Activated CD4-positive, alpha-beta T cell treated with anti-CD3 and anti-CD28 coated beads, Interleukin-2, amount 10 ng/mL, durations not matched to agents 24 days and 14 days (primary cell): Measurements from ENCODE around the gene MBNL3. TPM values are rescaled to one million over a fixed set of nuclear protein-coding genes. Genes with fewer than 3 reads are reported as not detected.

ENCODE experiments used
- DNase-seq: peaks from one replicate; pipeline ENCODE4 v3.0.0; 2022
- H3K27ac Mint-ChIP-seq: one replicate; pipeline ENCODE4 v1.8.0; 2022; ENCODE audit warnings: mild to moderate bottlenecking, mixed read lengths
- H3K27me3 Mint-ChIP-seq: one replicate; pipeline ENCODE4 v1.8.0; 2022; ENCODE audit warnings: mixed read lengths
- H3K36me3 Mint-ChIP-seq: one replicate; pipeline ENCODE4 v1.8.0; 2022; ENCODE audit warnings: low read depth, mild to moderate bottlenecking, mixed read lengths
- H3K4me1 Mint-ChIP-seq: one replicate; pipeline ENCODE4 v1.8.0; 2021; ENCODE audit warnings: mixed read lengths
- H3K4me3 Mint-ChIP-seq: one replicate; pipeline ENCODE4 v1.8.0; 2022; ENCODE audit warnings: mild to moderate bottlenecking, moderate library complexity, mixed read lengths
- H3K9me3 Mint-ChIP-seq: one replicate; pipeline ENCODE4 v1.8.0; 2021; ENCODE audit warnings: mixed read lengths
- intact Hi-C: fragments of 100-400 bp; cut with micrococcal nuclease; formaldehyde crosslinking; loops from one replicate; pipeline ENCODE4 v1.15.1; 2023
- total RNA-seq: library from RNA; stranded (reverse); gene quantifications from 2 replicates; pipeline ENCODE4 v1.2.3, GENCODE V29; 2022

Gene MBNL3
- total RNA-seq, 1 donor from 2014 or later = 12.2 TPM

DNA sequence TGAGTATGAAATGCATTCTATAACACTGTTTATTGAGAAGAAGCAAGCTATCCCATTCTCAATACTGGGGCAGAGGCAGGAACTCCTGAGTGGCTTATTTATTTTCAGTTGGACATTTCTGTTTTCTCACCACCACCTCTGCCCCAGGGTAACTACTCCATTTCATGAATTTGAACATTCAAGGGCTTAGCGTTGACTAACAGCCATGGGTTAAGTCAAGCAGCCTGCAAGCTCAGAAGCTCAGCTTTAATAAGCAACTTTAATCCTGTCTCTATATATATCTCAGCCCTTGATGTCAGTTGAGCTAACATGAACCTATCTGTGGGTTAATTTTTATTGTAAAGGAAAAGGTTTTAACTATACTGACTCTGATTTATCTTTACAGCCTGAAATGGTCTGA lies 93.8 kb downstream of the MBNL3 start:
- no peak overlapping the region for H3K4me3 Mint-ChIP-seq
- intact Hi-C loops = no loop called here
- DNase-seq = no peak
- H3K9me3 Mint-ChIP-seq = no peaks in the 10 kb centered on the region
- no peaks in the 10 kb centered on the region for H3K4me1 Mint-ChIP-seq
- no peaks in the 10 kb centered on the region for H3K36me3 Mint-ChIP-seq
- no peaks in the 10 kb centered on the region for H3K27me3 Mint-ChIP-seq
- no peak overlapping the region for H3K27ac Mint-ChIP-seq

DNA sequence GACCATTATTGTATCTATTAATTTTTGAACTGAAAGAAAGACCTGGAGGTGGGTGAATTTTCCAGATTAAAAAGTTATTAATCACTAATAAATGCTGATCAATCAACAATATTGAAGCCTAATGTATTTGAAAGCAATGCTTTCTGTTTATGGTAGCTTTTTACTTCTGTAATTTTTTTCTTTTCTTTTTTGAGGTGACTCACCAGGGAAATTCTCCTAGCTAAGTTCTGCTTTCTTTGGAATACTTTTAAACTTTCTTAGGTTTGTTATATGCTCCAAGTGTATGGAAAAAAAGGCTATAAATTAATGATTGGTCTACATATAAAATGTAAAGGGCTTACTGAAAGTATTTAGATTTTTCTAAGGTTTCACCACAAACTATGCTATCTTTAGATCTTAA lies 94.2 kb downstream of the MBNL3 start:
- Mint-ChIP-seq H3K27me3 (no peaks in the 10 kb centered on the region), H3K27ac (no peak overlapping the region), H3K4me3 (no peak overlapping the region), H3K4me1 (no peaks in the 10 kb centered on the region), H3K36me3 (no peaks in the 10 kb centered on the region), H3K9me3 (no peaks in the 10 kb centered on the region)
- intact Hi-C loops = no loop called here
- no peak for DNase-seq

DNA sequence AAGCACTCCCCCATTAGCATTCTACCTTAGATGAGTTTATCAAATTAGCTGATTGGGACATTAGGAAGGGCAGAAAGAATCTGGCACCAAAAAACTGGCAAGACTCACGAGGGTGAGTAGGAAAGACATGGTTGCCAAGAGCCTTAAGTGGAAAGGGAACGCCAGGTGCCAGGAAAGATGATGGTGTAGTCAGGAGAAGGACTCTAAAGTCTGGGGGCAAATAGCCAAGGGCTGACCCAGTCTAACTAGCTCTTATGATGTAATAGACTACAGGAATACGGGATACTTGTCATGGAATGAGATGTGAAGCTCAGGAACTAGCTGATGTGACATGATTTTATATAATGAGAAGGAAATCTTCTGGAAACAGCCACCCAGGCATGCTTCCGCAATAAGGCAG lies 94.8 kb downstream of the MBNL3 start:
- H3K4me1 Mint-ChIP-seq = no peaks in the 10 kb centered on the region
- intact Hi-C loops = no loop called here

DNA sequence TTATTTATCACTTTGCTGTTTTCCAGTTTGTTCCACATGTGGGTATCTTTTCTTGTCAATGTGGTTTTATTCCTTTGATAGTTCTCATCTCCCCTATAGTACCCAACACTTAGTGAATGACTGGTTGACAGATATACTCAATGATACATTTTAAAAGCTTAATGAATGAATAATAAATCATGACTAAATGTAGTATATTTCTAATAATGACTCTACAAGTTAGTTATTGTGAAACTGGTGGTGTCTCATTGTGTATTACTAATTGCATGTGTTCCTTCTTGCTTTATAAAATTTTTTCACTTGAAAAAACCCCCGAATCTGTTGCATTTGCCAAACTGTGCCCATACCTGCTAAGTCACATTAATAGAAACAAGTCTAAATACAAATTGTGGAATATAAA lies 95.4 kb downstream of the MBNL3 start:
- Mint-ChIP-seq H3K27me3 (no peaks in the 10 kb centered on the region), H3K9me3 (no peaks in the 10 kb centered on the region), H3K36me3 (no peaks in the 10 kb centered on the region), H3K4me3 (no peak overlapping the region), H3K27ac (no peak overlapping the region), H3K4me1 (no peaks in the 10 kb centered on the region)
- DNase-seq = no peak
- intact Hi-C loops = no loop called here

More for the DNA sequence above, 94.8 kb downstream of the MBNL3 start:
- no peak for DNase-seq
- no peak overlapping the region for H3K27ac Mint-ChIP-seq
- no peaks in the 10 kb centered on the region for H3K27me3 Mint-ChIP-seq
- no peak overlapping the region for H3K4me3 Mint-ChIP-seq
- no peaks in the 10 kb centered on the region for H3K36me3 Mint-ChIP-seq
- H3K9me3 Mint-ChIP-seq = no peaks in the 10 kb centered on the region

DNA sequence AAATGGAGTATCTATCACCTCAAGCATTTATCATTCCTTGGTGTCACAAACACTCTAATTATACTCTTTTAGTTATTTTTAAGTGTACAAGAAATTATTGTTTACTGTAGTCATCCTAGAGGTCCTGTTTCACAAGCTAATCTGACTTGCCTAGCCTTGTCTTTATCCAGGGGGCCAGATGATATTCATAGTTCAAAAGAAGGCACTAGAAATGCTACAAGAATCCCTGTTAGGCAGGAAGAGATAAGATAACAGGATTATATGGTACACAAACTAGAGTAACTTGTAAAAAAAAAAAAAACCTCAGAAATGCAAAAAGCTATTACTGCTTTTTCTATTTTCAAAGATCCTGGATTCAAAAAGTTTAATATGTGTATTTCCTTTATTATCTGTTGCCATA lies 95.8 kb downstream of the MBNL3 start:
- no peak overlapping the region for H3K4me3 Mint-ChIP-seq
- intact Hi-C loops = no loop called here
- no peaks in the 10 kb centered on the region for H3K4me1 Mint-ChIP-seq
- H3K9me3 Mint-ChIP-seq = no peaks in the 10 kb centered on the region
- no peaks in the 10 kb centered on the region for H3K36me3 Mint-ChIP-seq
- H3K27me3 Mint-ChIP-seq = no peaks in the 10 kb centered on the region
- H3K27ac Mint-ChIP-seq = no peak overlapping the region
- no peak for DNase-seq

DNA sequence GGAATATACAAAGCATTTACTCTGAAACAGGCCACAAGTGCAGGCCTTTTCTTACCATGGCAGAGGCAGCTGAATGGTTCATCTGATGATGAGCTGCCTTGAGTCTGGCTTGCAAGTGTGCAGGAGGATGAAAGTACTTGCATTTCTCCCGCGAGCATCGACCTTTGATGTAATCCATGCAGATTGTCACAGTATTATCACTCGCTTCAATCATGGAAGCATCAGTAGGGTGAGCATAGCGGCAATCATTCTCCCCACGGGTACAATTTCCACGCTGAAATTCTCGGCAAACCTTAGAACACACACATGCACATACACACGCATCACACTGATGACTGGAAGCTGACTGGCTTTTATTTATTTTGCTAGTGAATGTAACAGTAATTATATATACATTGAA lies 98.0 kb downstream of the MBNL3 start:
- H3K9me3 Mint-ChIP-seq = no peaks in the 10 kb centered on the region
- intact Hi-C loops = no loop called here
- H3K4me3 Mint-ChIP-seq = no peak overlapping the region
- no peaks in the 10 kb centered on the region for H3K27me3 Mint-ChIP-seq
- no peaks in the 10 kb centered on the region for H3K36me3 Mint-ChIP-seq
- no peaks in the 10 kb centered on the region for H3K4me1 Mint-ChIP-seq
- no peak overlapping the region for H3K27ac Mint-ChIP-seq
- DNase-seq = no peak

DNA sequence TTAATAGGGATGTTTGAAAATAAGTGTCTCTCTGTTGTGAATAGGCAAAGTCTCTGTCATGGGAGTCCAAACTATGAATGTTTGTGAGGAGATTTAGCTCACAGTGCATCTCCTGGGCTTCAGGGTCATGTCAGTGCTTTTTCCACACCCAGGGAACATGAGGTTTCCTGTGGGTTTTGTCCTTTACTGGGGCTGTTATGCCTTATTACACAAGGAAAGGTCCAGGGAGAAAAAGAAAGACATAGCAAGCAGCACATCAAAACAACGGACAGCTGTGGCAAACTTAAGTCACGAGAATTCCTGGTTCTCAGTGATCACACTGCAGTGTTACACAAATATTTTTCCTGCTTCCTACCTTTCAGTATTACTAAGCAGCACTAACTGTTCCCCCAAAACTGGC lies 99.4 kb downstream of the MBNL3 start:
- no peaks in the 10 kb centered on the region for H3K4me1 Mint-ChIP-seq
- no peaks in the 10 kb centered on the region for H3K36me3 Mint-ChIP-seq
- H3K9me3 Mint-ChIP-seq = no peaks in the 10 kb centered on the region
- intact Hi-C loops = no loop called here
- DNase-seq = no peak
- no peak overlapping the region for H3K4me3 Mint-ChIP-seq
- H3K27ac Mint-ChIP-seq = no peak overlapping the region
- H3K27me3 Mint-ChIP-seq = no peaks in the 10 kb centered on the region

DNA sequence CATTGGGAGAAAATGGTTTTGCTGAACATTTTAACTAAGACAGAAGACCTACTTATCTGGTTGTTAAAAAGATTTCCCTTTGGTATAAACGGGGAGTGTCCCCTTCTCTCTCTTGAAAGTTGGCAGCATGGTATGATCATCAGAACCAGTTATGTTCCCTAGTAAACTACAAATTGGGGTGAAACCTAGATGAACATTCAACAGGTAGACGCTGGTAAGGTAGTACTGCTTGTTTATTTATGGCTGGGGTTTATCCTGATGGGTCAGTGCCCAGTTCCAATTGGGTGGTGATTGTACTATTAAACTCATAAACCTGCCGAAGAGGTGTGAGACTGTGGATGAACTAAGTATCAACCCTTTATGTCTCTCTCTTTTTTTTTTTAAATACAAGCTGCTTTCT lies 100.5 kb downstream of the MBNL3 start:
- Mint-ChIP-seq H3K4me1 (no peaks in the 10 kb centered on the region), H3K4me3 (no peak overlapping the region), H3K27me3 (no peaks in the 10 kb centered on the region)

DNA sequence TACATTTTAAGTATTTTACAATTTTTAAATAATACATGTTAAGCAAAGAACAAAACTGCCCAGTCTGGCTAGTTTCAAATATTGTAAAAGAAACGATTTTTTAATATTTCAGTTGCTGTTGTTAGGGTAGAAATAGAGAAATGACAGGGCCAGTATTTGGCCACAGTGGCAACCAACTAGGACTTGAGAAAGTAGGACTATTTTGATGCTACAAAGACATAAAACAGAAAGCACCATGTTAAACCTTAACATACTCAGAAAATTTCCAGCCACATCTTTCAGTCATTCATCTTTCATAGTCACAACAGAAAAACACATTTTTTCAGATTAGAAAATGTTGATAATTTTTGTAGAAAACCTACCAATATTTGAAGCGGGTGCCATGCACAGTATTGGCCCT lies 104.5 kb downstream of the MBNL3 start:
- Mint-ChIP-seq H3K4me3 (no peak overlapping the region), H3K27me3 (no peaks in the 10 kb centered on the region), H3K4me1 (no peaks in the 10 kb centered on the region), H3K27ac (no peak overlapping the region), H3K9me3 (no peaks in the 10 kb centered on the region), H3K36me3 (no peaks in the 10 kb centered on the region)
- intact Hi-C loops = no loop called here
- no peak for DNase-seq

More for the DNA sequence above, 100.5 kb downstream of the MBNL3 start:
- intact Hi-C loops = no loop called here
- Mint-ChIP-seq H3K36me3 (no peaks in the 10 kb centered on the region), H3K9me3 (no peaks in the 10 kb centered on the region), H3K27ac (no peak overlapping the region)
- DNase-seq = no peak

DNA sequence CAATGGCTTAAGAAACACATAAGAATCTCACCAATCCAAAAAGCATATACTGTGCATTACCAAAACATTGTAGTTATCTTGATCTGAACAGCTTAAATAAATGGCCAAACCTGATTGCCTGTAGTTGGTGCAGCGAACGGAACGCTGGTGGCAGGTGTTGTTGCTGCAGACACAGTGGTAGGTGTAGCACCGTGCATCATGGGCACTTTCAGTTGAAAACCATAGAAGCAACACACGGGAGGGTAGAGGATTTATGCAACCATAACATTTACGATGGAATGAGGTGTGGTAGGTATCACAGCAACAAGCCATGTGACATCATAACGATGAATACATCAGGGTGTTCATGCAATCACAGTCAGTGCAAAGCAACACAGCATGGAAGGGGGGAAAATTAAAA lies 106.8 kb downstream of the MBNL3 start:
- intact Hi-C loops = no loop called here
- Mint-ChIP-seq H3K4me1 (no peaks in the 10 kb centered on the region), H3K27me3 (no peaks in the 10 kb centered on the region), H3K27ac (no peak overlapping the region), H3K9me3 (no peaks in the 10 kb centered on the region), H3K36me3 (no peaks in the 10 kb centered on the region), H3K4me3 (no peak overlapping the region)
- no peak for DNase-seq

DNA sequence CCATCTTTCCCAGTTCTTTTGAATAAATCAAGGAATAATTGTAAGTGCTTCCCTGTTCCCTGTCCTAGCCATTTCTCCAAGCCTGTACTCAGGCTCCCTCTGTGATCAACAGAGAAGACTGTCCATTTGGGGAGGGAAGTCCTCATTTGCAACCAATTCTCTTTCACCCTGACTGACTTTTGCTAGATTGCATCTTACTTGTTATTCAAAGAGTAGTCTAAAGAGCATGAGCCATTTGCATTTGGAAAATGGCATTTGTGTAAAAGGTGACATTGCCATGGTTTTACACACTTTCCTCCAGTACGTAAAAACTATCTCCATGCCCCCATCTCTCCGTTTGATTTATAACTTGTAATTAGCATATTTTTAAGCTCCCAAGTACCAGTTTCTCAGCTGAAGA lies 110.6 kb downstream of the MBNL3 start:
- no peak for DNase-seq
- H3K27ac Mint-ChIP-seq = no peak overlapping the region
- H3K27me3 Mint-ChIP-seq = no peaks in the 10 kb centered on the region
- no peak overlapping the region for H3K4me3 Mint-ChIP-seq
- no peaks in the 10 kb centered on the region for H3K36me3 Mint-ChIP-seq
- intact Hi-C loops = no loop called here
- no peaks in the 10 kb centered on the region for H3K4me1 Mint-ChIP-seq
- H3K9me3 Mint-ChIP-seq = no peaks in the 10 kb centered on the region

DNA sequence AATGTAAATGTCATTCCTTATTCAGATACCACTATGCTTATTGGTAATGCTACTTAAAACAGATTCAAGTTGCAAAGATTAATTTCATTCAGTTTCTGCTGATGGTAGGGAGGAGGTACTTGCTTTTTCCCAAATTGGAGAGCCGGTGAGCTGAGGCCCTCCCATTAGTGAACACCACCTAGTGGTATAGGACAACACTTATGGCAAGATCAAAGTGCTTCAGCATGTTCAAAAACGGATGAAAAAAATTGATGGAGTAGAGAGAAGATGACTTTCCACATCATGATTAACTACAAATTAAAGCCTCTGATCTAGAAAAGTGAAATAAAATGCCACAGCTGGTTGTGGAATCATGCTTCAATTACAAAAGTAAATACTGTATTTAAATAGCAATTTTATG lies 112.9 kb downstream of the MBNL3 start:
- H3K36me3 Mint-ChIP-seq = no peaks in the 10 kb centered on the region
- no peaks in the 10 kb centered on the region for H3K27me3 Mint-ChIP-seq
- H3K27ac Mint-ChIP-seq = no peak overlapping the region
- no peak overlapping the region for H3K4me3 Mint-ChIP-seq
- intact Hi-C loops = no loop called here
- H3K4me1 Mint-ChIP-seq = no peaks in the 10 kb centered on the region
- no peaks in the 10 kb centered on the region for H3K9me3 Mint-ChIP-seq
- no peak for DNase-seq

DNA sequence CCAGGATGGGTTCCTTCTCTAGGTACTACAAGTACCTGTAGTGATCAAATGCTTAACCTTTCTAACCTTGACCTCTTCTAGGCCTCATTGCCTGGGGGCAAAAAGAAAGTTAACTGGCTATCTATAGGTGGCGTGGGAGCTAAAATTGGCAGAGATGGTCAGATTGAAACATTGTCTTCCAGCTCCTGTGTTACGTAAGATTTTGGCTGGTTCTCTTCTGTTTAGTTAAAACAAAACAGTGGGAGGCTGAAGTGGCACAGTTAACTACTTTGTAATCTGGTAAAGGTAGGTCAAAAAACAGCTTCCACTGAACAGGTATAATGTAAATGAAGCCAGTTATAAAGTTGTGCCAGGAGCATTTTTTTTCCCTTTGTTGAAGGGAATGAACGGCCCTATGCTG lies 115.2 kb downstream of the MBNL3 start:
- no peaks in the 10 kb centered on the region for H3K27me3 Mint-ChIP-seq
- no peak overlapping the region for H3K27ac Mint-ChIP-seq
- no peak overlapping the region for H3K4me3 Mint-ChIP-seq
- H3K9me3 Mint-ChIP-seq = no peaks in the 10 kb centered on the region
- intact Hi-C loops = no loop called here
- no peak for DNase-seq
- H3K36me3 Mint-ChIP-seq = no peaks in the 10 kb centered on the region
- no peaks in the 10 kb centered on the region for H3K4me1 Mint-ChIP-seq

DNA sequence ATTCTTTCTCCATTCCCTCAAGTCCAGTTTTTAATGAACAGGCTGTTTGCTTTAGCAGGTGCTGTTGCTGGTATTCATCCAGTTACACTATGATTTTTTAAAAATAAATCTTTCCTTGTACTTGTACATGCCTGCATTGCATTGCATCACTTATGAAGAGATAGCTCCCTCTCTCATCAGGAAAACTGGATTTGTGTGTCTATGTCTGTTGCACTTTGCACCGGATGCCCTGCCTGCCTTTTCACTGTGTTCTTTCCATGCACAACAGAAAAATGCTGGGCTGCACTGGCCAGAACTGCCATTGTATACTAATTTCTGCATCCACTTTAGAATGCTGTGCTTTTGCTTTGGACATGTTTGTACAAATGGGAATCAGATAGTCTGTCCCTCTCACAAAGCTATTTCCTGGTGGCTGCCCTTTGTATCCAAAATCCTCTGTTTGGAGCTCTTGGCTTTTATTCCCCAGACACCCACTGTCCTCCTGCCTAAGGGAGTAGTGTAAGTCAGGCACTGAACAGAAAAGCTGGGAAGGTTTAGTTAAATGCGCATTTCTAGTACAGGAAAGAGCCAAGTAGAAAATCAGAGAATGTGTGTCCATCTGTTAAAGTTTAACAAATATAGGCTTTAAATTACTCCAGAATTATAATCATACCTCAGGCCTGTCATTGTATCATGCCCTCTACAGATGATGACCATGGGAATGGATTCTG lies 119.1 kb downstream of the MBNL3 start:
- H3K27me3 Mint-ChIP-seq = no peaks in the 10 kb centered on the region
- H3K9me3 Mint-ChIP-seq = peaks cover 3% of the 10 kb centered on the region
- H3K4me1 Mint-ChIP-seq = no peaks in the 10 kb centered on the region
- intact Hi-C loops = no loop called here
- peaks cover under 1% of the 10 kb centered on the region for H3K36me3 Mint-ChIP-seq
- no peak overlapping the region for H3K27ac Mint-ChIP-seq
- no peak for DNase-seq
- H3K4me3 Mint-ChIP-seq = no peak overlapping the region

DNA sequence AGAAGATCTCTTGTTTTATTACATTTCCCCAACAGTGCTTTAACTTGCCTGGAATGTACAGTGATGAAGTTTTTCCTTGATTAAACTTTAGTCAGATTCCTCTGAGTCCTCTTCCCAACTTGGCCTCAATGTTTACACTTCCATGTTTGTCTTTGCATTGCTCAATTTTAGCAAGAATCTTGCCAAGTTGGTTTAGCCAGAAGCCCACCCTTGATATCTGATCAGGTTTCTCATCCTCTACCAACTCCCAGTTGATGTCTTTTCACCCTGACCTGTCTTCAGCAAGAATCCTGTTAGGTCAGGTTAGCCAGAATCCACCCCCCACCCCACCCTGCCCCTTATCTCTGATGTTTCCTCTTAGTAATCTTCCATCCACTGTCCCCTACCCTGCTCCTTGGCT lies 120.9 kb downstream of the MBNL3 start:
- Mint-ChIP-seq H3K4me1 (no peaks in the 10 kb centered on the region), H3K27me3 (no peaks in the 10 kb centered on the region), H3K36me3 (peaks cover 1% of the 10 kb centered on the region), H3K4me3 (no peak overlapping the region), H3K27ac (no peak overlapping the region), H3K9me3 (peaks cover 7% of the 10 kb centered on the region)
- DNase-seq = no peak
- intact Hi-C loops = no loop called here
